Cardiac fibroblast (primary cell): ENCODE results near the gene SLC24A2.

ENCODE experiments used
- DNase-seq, 2 donors: peaks; one replicate each; pipeline versions ENCODE4 v3.0.0 to v3.0.0-alpha.2; 2010; ENCODE audit warnings: low read depth in 2 of 2
- H3K4me3 ChIP-seq, 2 donors: replicated peaks in 1 of 2; 1 replicate in 1 of 2; 2 replicates in 1 of 2; pipeline ENCODE4 v1.5.1; 2011; ENCODE audit warnings: low read depth in 2 of 2, low read length in 2 of 2, mild to moderate bottlenecking in 2 of 2, moderate library complexity in 1 of 2
- TF ChIP-seq, protein P1 (sequence below): IDR thresholded peaks from one replicate; pipeline ENCODE4 v1.5.1; 2011; ENCODE audit warnings: low read depth, mild to moderate bottlenecking, low read length, inconsistent platforms

The SLC24A2 gene

DNA sequence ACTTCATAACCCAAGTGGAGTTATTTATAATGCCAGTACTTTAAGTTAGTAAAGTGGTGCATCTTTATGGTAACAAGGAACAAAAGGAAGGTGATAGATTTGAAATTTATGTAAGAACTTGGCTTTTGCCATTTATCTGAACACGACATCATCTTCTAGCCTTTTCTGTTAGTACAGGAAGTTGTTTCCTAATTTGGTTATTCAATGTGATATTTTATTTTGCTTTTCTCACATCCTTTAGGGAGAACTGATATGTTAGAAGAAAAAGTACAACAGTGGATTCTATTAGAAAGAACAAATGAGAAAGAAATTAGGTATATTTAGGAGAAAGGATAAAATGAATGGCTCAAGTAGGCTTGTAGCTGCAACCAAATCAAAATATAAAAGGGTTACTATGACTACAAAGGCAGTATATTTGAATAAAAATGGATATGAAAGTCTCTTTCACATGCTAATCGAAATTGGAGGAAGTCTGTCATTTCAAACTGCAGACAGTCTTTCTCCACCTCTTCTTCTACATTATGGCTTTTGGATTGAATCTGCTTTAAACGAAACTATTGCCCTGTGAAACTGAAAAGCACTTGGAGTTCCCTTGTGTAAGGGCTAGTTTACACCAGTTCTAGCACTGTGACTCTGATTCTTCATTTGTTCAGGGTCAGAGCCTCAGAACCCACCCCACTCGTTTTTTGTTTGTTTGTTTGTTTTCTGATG is 18.5 kb upstream of the SLC24A2 start:
- no peak for DNase-seq
- TF ChIP-seq, protein P1, sequence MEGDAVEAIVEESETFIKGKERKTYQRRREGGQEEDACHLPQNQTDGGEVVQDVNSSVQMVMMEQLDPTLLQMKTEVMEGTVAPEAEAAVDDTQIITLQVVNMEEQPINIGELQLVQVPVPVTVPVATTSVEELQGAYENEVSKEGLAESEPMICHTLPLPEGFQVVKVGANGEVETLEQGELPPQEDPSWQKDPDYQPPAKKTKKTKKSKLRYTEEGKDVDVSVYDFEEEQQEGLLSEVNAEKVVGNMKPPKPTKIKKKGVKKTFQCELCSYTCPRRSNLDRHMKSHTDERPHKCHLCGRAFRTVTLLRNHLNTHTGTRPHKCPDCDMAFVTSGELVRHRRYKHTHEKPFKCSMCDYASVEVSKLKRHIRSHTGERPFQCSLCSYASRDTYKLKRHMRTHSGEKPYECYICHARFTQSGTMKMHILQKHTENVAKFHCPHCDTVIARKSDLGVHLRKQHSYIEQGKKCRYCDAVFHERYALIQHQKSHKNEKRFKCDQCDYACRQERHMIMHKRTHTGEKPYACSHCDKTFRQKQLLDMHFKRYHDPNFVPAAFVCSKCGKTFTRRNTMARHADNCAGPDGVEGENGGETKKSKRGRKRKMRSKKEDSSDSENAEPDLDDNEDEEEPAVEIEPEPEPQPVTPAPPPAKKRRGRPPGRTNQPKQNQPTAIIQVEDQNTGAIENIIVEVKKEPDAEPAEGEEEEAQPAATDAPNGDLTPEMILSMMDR: no peak
- no peak overlapping the region for H3K4me3 ChIP-seq

DNA sequence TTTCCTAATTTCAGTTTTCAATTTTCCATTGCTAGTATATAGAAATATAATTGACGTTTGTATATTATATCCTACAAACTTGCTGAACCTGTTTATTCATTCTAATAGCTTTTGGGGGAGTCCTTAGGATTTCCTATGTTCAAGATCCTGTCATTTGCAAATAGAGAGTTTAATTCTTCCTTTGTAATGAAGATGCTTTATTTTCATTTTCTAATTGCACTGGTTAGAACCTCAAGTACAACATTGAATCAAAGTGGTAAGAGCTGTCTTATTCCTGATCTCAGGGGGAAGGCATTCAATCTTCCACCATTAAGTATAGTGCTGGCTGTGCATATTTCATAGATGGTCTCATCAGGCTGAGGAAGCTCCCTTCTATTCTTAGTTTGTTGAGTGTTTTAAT is 15.6 kb upstream of the SLC24A2 start:
- DNase-seq: no peak
- TF ChIP-seq, protein P1: no peak
- H3K4me3 ChIP-seq: no peak overlapping the region

DNA sequence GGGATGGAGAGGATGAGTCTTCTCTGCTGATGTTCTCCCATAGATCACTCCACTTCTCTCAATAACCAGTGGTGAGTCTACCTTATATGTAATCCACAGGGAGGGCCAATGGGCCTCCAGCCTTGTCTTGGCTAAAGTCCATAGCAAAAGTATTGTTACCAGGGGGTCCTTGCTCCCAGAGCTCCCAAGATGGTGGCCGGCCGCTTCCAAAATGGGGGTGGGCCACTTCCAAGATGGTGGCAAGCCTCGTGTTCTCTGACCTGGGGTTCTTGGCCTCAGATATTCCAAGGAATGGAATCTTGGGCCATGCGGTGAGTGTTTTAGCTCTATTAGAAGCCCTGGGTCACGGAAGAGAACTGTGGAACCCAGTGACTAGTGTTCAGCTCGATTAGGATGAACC is 12.0 kb upstream of the SLC24A2 start:
- H3K4me3 ChIP-seq: no peak overlapping the region
- TF ChIP-seq, protein P1: no peak
- DNase-seq: no peak

DNA sequence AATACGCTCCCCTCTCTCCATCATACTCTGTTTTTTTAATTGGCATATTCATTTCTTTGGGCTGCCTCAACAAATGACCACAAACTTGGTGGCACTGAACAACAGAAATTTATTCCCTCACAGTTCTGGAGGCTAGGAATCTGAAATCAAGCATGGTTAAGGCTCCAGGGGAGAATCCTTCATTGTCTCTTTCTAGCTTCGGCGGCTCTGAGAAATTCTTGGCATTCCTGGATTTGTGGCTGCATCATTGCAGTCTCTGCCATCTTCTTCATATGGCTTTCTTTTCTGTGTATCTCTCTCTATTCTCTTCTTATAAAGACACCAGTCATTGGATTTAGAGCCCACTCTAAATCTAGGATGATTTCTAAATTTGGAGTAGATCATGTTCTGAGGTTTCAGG is 10.9 kb upstream of the SLC24A2 start:
- DNase-seq: no peak
- TF ChIP-seq, protein P1: no peak

DNA sequence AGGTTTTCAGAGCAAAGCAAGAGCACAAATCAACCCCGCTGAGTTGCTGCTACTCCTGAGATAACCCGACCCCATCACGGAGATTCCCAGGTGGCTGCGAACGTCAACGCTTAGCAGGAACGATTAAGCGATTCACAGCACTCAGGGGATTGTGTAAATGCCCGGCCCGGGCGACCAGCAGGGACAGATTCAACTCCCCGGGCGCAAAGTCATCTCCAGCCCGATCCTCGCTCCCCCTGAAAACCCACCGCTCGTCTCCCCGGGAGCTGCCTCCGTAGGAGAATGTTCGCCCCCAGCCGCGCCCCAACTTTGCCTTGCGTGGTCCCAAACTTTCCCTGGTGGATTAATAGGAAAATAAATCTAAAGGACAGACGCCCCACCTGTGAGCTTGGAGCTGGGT is 685 bp downstream of the SLC24A2 start:
- H3K4me3 ChIP-seq: no peak overlapping the region
- no peak for DNase-seq
- TF ChIP-seq, protein P1: no peak

More for the DNA sequence above, 10.9 kb upstream of the SLC24A2 start:
- H3K4me3 ChIP-seq: no peak overlapping the region

DNA sequence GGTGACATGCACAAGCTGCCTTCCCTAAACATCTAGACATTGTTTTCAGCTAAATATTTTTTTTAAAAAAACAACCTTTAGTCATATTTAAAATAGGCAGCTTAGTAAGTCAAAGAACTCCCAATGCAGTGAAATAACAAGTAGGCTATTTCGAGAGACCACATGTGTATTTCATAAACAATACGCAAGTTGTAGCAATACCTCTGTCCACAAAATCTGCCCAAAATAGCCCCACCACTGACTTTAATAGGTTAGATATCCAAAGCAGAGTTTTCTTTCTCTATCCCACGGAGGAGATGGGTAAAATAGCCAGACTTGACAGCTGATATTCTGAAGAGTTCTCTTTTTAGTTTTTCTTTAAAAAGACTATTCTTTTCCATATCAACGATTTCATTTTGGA is 1.2 kb downstream of the SLC24A2 start:
- peak in 1 of 2 donors; percentile 18 for DNase-seq
- no peak overlapping the region for H3K4me3 ChIP-seq
- TF ChIP-seq, protein P1: no peak

DNA sequence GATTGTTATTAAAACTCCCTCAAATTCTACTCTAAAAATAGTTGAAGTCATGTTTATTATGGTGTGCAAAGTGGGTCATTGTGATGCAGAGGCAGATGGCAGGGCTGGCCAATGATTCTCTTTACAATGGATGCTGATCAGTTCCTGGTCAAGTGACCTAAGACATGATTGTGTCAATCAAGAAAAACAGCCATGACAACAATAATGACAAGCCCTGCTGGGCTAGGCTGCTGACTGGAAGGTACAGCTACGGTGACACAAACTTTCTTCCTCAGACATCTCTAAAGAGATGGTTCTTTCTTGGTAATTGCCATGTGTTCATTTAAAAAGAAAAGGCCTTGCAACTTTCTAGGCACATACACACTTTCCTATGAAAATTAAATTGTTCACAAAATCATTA is 3.6 kb downstream of the SLC24A2 start:
- H3K4me3 ChIP-seq: no peak overlapping the region
- TF ChIP-seq, protein P1: no peak
- DNase-seq: no peak
